Measurements from ENCODE around the gene SRC. TPM values are rescaled to one million over a fixed set of nuclear protein-coding genes. Genes with fewer than 3 reads are reported as not detected.
"Not testable (repeated sequence)": the region's sequence is repeated elsewhere in the genome, so short reads cannot be mapped to it uniquely, and the experiment has no call there.

Gene SRC
- total RNA-seq, 2 donors from 2014 or later = 102 to 123 TPM

GRCh38 chr20:37336369-37337207 lies 9.4 kb upstream of the SRC start:
- Histone ChIP-seq H3K9ac (ENCODE audit: low read depth in 2 of 2, low read length in 2 of 2) (peak overlapping the region in 1 of 2 donors; percentile 19), H3K4me1 (peaks cover 6% of the 10 kb centered on the region), H3K4me3 (no peak overlapping the region), H3K27ac (peak overlapping the region; percentile 51), H3K36me3 (no peaks in the 10 kb centered on the region), H3K9me3 (no peaks in the 10 kb centered on the region), H3K27me3 (no peaks in the 10 kb centered on the region)
- intact Hi-C loops (cut with DNase I) = no loop called here
- no peak for TF ChIP-seq CTCF (IDR thresholded peaks at IDR 0.05)
- DNase-seq = no peak

- no peak overlapping the region for H3K4me3 ChIP-seq
- intact Hi-C loops (cut with DNase I) = no loop called here
- H3K27me3 ChIP-seq = no peaks in the 10 kb centered on the region
- H3K9ac ChIP-seq (ENCODE audit: low read depth in 2 of 2, low read length in 2 of 2) = no peak overlapping the region
- no peaks in the 10 kb centered on the region for H3K36me3 ChIP-seq
- DNase-seq = no peak
- H3K4me1 ChIP-seq = peaks cover 6% of the 10 kb centered on the region
- TF ChIP-seq CTCF (IDR thresholded peaks at IDR 0.05) = no peak
- H3K27ac ChIP-seq = peak overlapping the region; percentile 51
- no peaks in the 10 kb centered on the region for H3K9me3 ChIP-seq
These were observed 8.5 kb upstream of the SRC start for GRCh38 chr20:37337208-37337991.

GRCh38 chr20:37338380-37338779 lies 7.6 kb upstream of the SRC start:
- H3K4me1 ChIP-seq; H3K4me3 ChIP-seq; H3K27ac ChIP-seq; intact Hi-C loops (cut with DNase I); H3K27me3 ChIP-seq; H3K9ac ChIP-seq (ENCODE audit: low read depth in 2 of 2, low read length in 2 of 2); H3K36me3 ChIP-seq; H3K9me3 ChIP-seq; DNase-seq: not testable (repeated sequence)

- Histone ChIP-seq H3K27me3 (no peaks in the 10 kb centered on the region), H3K4me3 (no peak overlapping the region), H3K27ac (no peak overlapping the region), H3K9ac (ENCODE audit: low read depth in 2 of 2, low read length in 2 of 2) (no peak overlapping the region), H3K36me3 (no peaks in the 10 kb centered on the region), H3K4me1 (peaks cover 15% of the 10 kb centered on the region), H3K9me3 (no peaks in the 10 kb centered on the region)
- DNase-seq = no peak
- intact Hi-C loops (cut with DNase I) = no loop called here
- no peak for TF ChIP-seq CTCF (IDR thresholded peaks at IDR 0.05)
These were observed 6.7 kb upstream of the SRC start for GRCh38 chr20:37339208-37339607.

GRCh38 chr20:37339764-37340109 lies 6.2 kb upstream of the SRC start:
- H3K27me3 ChIP-seq; H3K36me3 ChIP-seq; H3K4me3 ChIP-seq; H3K27ac ChIP-seq; H3K9me3 ChIP-seq; H3K9ac ChIP-seq (ENCODE audit: low read depth in 2 of 2, low read length in 2 of 2); DNase-seq: not testable (repeated sequence)
- peaks cover 15% of the 10 kb centered on the region for H3K4me1 ChIP-seq
- intact Hi-C loops (cut with DNase I) = loop anchor here (10.0 kb wide), 1 partner anchor 45 kb away; no protein-coding TSS in a partner anchor

GRCh38 chr20:37340998-37341397 lies 4.9 kb upstream of the SRC start:
- Histone ChIP-seq H3K9me3 (no peaks in the 10 kb centered on the region), H3K9ac (ENCODE audit: low read depth in 2 of 2, low read length in 2 of 2) (no peak overlapping the region), H3K27ac (no peak overlapping the region), H3K4me3 (no peak overlapping the region), H3K27me3 (no peaks in the 10 kb centered on the region), H3K4me1 (peaks cover 15% of the 10 kb centered on the region), H3K36me3 (no peaks in the 10 kb centered on the region)
- no peak for TF ChIP-seq CTCF (IDR thresholded peaks at IDR 0.05)
- DNase-seq = no peak
- intact Hi-C loops (cut with DNase I) = loop anchor here (10.0 kb wide), 1 partner anchor 46 kb away; no protein-coding TSS in a partner anchor

All from colonic mucosa (tissue), 4 donors.